CD14-positive monocyte (primary cell): ENCODE measurements around the gene PIGC. TPM values are rescaled to one million over a fixed set of nuclear protein-coding genes. Genes with fewer than 3 reads are reported as not detected.

Experiments
- DNase-seq, 3 donors: peaks; one replicate each; pipeline ENCODE4 v3.0.0-alpha.2; 2011 to 2022
- H2AFZ ChIP-seq: 2 replicates; pipeline ENCODE4 v1.6.0; 2012; ENCODE audit warnings: mild to moderate bottlenecking, low read depth, low read length, inconsistent platforms; ENCODE audit not compliant: insufficient read depth, poor library complexity, severe bottlenecking
- H3K27ac ChIP-seq, 2 donors: 1 replicate in 1 of 2; 2 replicates in 1 of 2; pipeline ENCODE4 v1.5.1; 2012 to 2013; ENCODE audit warnings: low read length in 2 of 2, control low read depth in 1 of 2, inconsistent platforms in 1 of 2, low read depth in 1 of 2, mild to moderate bottlenecking in 1 of 2
- H3K27me3 ChIP-seq, 2 donors: one replicate each; pipeline versions ENCODE4 v1.6.0 to v1.6.1; 2011 to 2013; ENCODE audit warnings: low read length in 2 of 2; ENCODE audit not compliant: control insufficient read depth in 2 of 2, insufficient read depth in 2 of 2
- H3K36me3 ChIP-seq, 2 donors: replicated peaks in 1 of 2; 1 replicate in 1 of 2; 2 replicates in 1 of 2; pipeline versions ENCODE4 v1.5.1 to v1.6.1; 2012 to 2013; ENCODE audit warnings: low read length in 2 of 2, control low read depth in 1 of 2, inconsistent platforms in 1 of 2, mild to moderate bottlenecking in 1 of 2; ENCODE audit not compliant: insufficient read depth in 2 of 2, control insufficient read depth in 1 of 2
- H3K4me1 ChIP-seq, 2 donors: 1 replicate in 1 of 2; 2 replicates in 1 of 2; pipeline versions ENCODE4 v1.5.1 to v1.6.1; 2012 to 2013; ENCODE audit warnings: low read length in 2 of 2, control low read depth in 1 of 2, inconsistent platforms in 1 of 2, mild to moderate bottlenecking in 1 of 2, moderate library complexity in 1 of 2; ENCODE audit not compliant: insufficient read depth in 2 of 2, control insufficient read depth in 1 of 2
- H3K4me2 ChIP-seq: replicated peaks from 2 replicates; pipeline ENCODE3; 2012; ENCODE audit warnings: low read length, moderate library complexity, mild to moderate bottlenecking; ENCODE audit not compliant: poor library complexity, severe bottlenecking; ENCODE audit errors: extremely low read depth
- H3K4me3 ChIP-seq, 3 experiments: fragments of 200-600 bp in 1 of 3; sonication (generic) in 1 of 3; replicated peaks in 1 of 3; 1 replicate in 2 of 3; 2 replicates in 1 of 3; pipeline ENCODE4 v1.5.1; 2011 to 2013; ENCODE audit warnings: low read length in 3 of 3, mild to moderate bottlenecking in 3 of 3, control low read depth in 2 of 3, low read depth in 2 of 3, inconsistent platforms in 1 of 3, moderate library complexity in 1 of 3
- H3K79me2 ChIP-seq: 2 replicates; pipeline ENCODE4 v1.6.0; 2012; ENCODE audit warnings: mild to moderate bottlenecking, control low read depth, inconsistent platforms, low read length, moderate library complexity; ENCODE audit not compliant: insufficient read depth
- H3K9ac ChIP-seq: 2 replicates; pipeline ENCODE4 v1.6.0; 2017; ENCODE audit warnings: low read length, mild to moderate bottlenecking; ENCODE audit not compliant: insufficient read depth, poor library complexity, severe bottlenecking
- H3K9me3 ChIP-seq, 2 donors: replicated peaks in 1 of 2; 1 replicate in 1 of 2; 2 replicates in 1 of 2; pipeline versions ENCODE4 v1.5.1 to v1.6.1; 2012 to 2013; ENCODE audit warnings: low read length in 2 of 2, control low read depth in 1 of 2; ENCODE audit not compliant: control insufficient read depth in 1 of 2, insufficient read depth in 1 of 2
- H4K20me1 ChIP-seq: 2 replicates; pipeline ENCODE4 v1.6.0; 2012; ENCODE audit warnings: mild to moderate bottlenecking, low read length, control low read depth, moderate library complexity; ENCODE audit not compliant: insufficient read depth
- H3K27ac Mint-ChIP-seq, 7 donors: one replicate each; pipeline ENCODE4 v1.8.0; 2020; ENCODE audit warnings: mild to moderate bottlenecking in 7 of 7, mixed read lengths in 7 of 7, moderate library complexity in 6 of 7, inconsistent platforms in 2 of 7
- H3K27me3 Mint-ChIP-seq, 3 donors: one replicate each; pipeline ENCODE4 v1.8.0; 2021 to 2022; ENCODE audit warnings: low read depth in 3 of 3, mild to moderate bottlenecking in 3 of 3, mixed read lengths in 3 of 3, moderate library complexity in 3 of 3, inconsistent platforms in 1 of 3
- H3K36me3 Mint-ChIP-seq, 2 donors: one replicate each; pipeline ENCODE4 v1.8.0; 2020; ENCODE audit warnings: mixed read lengths in 2 of 2, inconsistent platforms in 1 of 2, mild to moderate bottlenecking in 1 of 2
- H3K4me1 Mint-ChIP-seq: one replicate; pipeline ENCODE4 v1.8.0; 2020; ENCODE audit warnings: mild to moderate bottlenecking, mixed read lengths
- H3K4me3 Mint-ChIP-seq, 2 donors: one replicate each; pipeline ENCODE4 v1.8.0; 2020; ENCODE audit warnings: mild to moderate bottlenecking in 2 of 2, mixed read lengths in 2 of 2, moderate library complexity in 1 of 2
- H3K9me3 Mint-ChIP-seq, 7 donors: one replicate each; pipeline ENCODE4 v1.8.0; 2020 to 2022; ENCODE audit warnings: mixed read lengths in 7 of 7, mild to moderate bottlenecking in 6 of 7, moderate library complexity in 6 of 7, inconsistent platforms in 2 of 7
- CTCF ChIP-seq: fragments of 200-600 bp; IDR thresholded peaks from one replicate; pipeline ENCODE4 v1.8.0; 2022; ENCODE audit warnings: antibody characterized with exemption, mild to moderate bottlenecking
- WGBS: methylation state at CpG from one replicate; pipeline ENCODE4 v1.1.5; 2013; ENCODE audit warnings: missing lambda C conversion rate; ENCODE audit not compliant: insufficient coverage; 5-methylcytosine and 5-hydroxymethylcytosine counted together
- intact Hi-C, 2 donors: fragments of 100-400 bp; cut with micrococcal nuclease; formaldehyde crosslinking; loops; one replicate each; pipeline versions ENCODE4 v1.15.0 to v1.15.1; 2023
- polyA plus RNA-seq, 3 donors: library from polyadenylated mRNA; depleted of rRNA in 1 of 3; unstranded in 2 of 3; stranded (reverse) in 1 of 3; fragments of 300-500 nt in 2 of 3; fragments of >200 nt in 1 of 3; fragmentation: Illumina TruSeq in 2 of 3; gene quantifications; 1 replicate in 2 of 3; 2 replicates in 1 of 3; pipeline ENCODE4 v1.2.3, GENCODE V29; 2012 to 2021

The PIGC gene
- polyA plus RNA-seq, 3 donors: 11.5 to 61.5 (median 51.1) TPM

GRCh38 chr1:172402878-172403569 is 40.8 kb downstream of the PIGC start:
- peaks cover 4 to 5% of the 10 kb centered on the region in 2 donors for H3K36me3 Mint-ChIP-seq
- no peaks in the 10 kb centered on the region for H3K9me3 ChIP-seq
- H3K4me2 ChIP-seq: no peak overlapping the region
- peaks cover 10% of the 10 kb centered on the region for H3K4me1 Mint-ChIP-seq
- H4K20me1 ChIP-seq: no peaks in the 10 kb centered on the region
- H3K9ac ChIP-seq: no peak overlapping the region
- H3K4me1 ChIP-seq: no peaks in the 10 kb centered on the region
- H3K4me3 ChIP-seq: no peak overlapping the region
- intact Hi-C loops: no loop called here
- no peak overlapping the region for H3K27ac Mint-ChIP-seq
- DNase-seq: no peak
- no peak overlapping the region for H2AFZ ChIP-seq
- no peaks in the 10 kb centered on the region for H3K27me3 ChIP-seq
- H3K4me3 Mint-ChIP-seq: no peak overlapping the region
- 100% methylated on average over 1 of the region's 1 CpG for WGBS
- no peaks in the 10 kb centered on the region for H3K36me3 ChIP-seq
- no peak for TF ChIP-seq CTCF
- H3K27me3 Mint-ChIP-seq: peaks cover 0 to 3% (median 0%) of the 10 kb centered on the region in 3 donors
- H3K9me3 Mint-ChIP-seq: no peaks in the 10 kb centered on the region
- no peak overlapping the region for H3K27ac ChIP-seq
- no peaks in the 10 kb centered on the region for H3K79me2 ChIP-seq

GRCh38 chr1:172401892-172402291 is 42.0 kb downstream of the PIGC start:
- Mint-ChIP-seq H3K9me3 (no peaks in the 10 kb centered on the region), H3K4me1 (peaks cover 10% of the 10 kb centered on the region), H3K27me3 (peaks cover 0 to 3% (median 0%) of the 10 kb centered on the region in 3 donors), H3K36me3 (peaks cover 4 to 5% of the 10 kb centered on the region in 2 donors), H3K4me3 (no peak overlapping the region), H3K27ac (no peak overlapping the region)
- no peak overlapping the region for H3K9ac ChIP-seq
- no peaks in the 10 kb centered on the region for H3K79me2 ChIP-seq
- no peak overlapping the region for H3K4me2 ChIP-seq
- no peak overlapping the region for H2AFZ ChIP-seq
- no peak overlapping the region for H3K4me3 ChIP-seq
- no peak overlapping the region for H3K27ac ChIP-seq
- no peaks in the 10 kb centered on the region for H3K4me1 ChIP-seq
- H3K27me3 ChIP-seq: no peaks in the 10 kb centered on the region
- no peak for DNase-seq
- 96% methylated on average over 3 of the region's 5 CpGs for WGBS
- H4K20me1 ChIP-seq: no peaks in the 10 kb centered on the region
- intact Hi-C loops: no loop called here
- no peaks in the 10 kb centered on the region for H3K36me3 ChIP-seq
- no peaks in the 10 kb centered on the region for H3K9me3 ChIP-seq
- TF ChIP-seq CTCF: no peak
